Measurements from ENCODE around the gene CYFIP2.

GRCh38 chr5:157283434-157283833, 17.5 kb downstream of the CYFIP2 start:
- TF ChIP-seq CTCF (IDR thresholded peaks at IDR 0.05; ENCODE audit: low read length) = no peak
- no peak for TF ChIP-seq EZH2 (IDR thresholded peaks at IDR 0.05; ENCODE audit: borderline replicate concordance, low read length)
